DOHH2 (cell line): Measurements from ENCODE around the gene PHF13.

Experiments
- H3F3A ChIP-seq: fragments of 200-600 bp; sonication (generic), shearing (Covaris generic); 2 replicates; pipeline ENCODE4 v1.6.0; 2016; ENCODE audit warnings: antibody characterized with exemption, mild to moderate bottlenecking; ENCODE audit not compliant: control insufficient read depth, insufficient read depth
- H3K27ac ChIP-seq: fragments of 200-600 bp; sonication (generic); 2 replicates; pipeline ENCODE4 v1.5.1; 2014; ENCODE audit warnings: low read depth, mild to moderate bottlenecking, low read length, moderate library complexity
- H3K27me3 ChIP-seq: fragments of 200-600 bp; sonication (generic); 2 replicates; pipeline ENCODE4 v1.6.1; 2014; ENCODE audit warnings: mild to moderate bottlenecking, low read length, mixed read lengths; ENCODE audit not compliant: control insufficient read depth
- H3K36me3 ChIP-seq: fragments of 200-600 bp; sonication (generic); 2 replicates; pipeline ENCODE4 v1.6.1; 2014; ENCODE audit warnings: mild to moderate bottlenecking, low read length, moderate library complexity, mixed read lengths; ENCODE audit not compliant: control insufficient read depth
- H3K4me1 ChIP-seq: fragments of 200-600 bp; sonication (generic); 2 replicates; pipeline ENCODE4 v1.6.1; 2014; ENCODE audit warnings: mild to moderate bottlenecking, low read length, mixed read lengths; ENCODE audit not compliant: control insufficient read depth
- H3K4me2 ChIP-seq: fragments of 200-600 bp; sonication (generic); 2 replicates; pipeline ENCODE4 v1.6.0; 2014; ENCODE audit warnings: mild to moderate bottlenecking, low read length, moderate library complexity
- H3K4me3 ChIP-seq: fragments of 200-600 bp; sonication (generic); 2 replicates; pipeline ENCODE4 v1.5.1; 2014; ENCODE audit warnings: mild to moderate bottlenecking, low read length, mixed read lengths
- H3K79me2 ChIP-seq: fragments of 200-600 bp; sonication (generic); 2 replicates; pipeline ENCODE4 v1.6.1; 2014; ENCODE audit warnings: mild to moderate bottlenecking, low read length, mixed read lengths; ENCODE audit not compliant: control insufficient read depth
- H3K9me2 ChIP-seq: fragments of 200-600 bp; sonication (generic); replicated peaks from 2 replicates; pipeline ENCODE4 v1.6.1; 2014; ENCODE audit warnings: mild to moderate bottlenecking, low read length, mixed read lengths; ENCODE audit not compliant: control insufficient read depth
- H3K9me3 ChIP-seq: fragments of 200-600 bp; sonication (generic); 2 replicates; pipeline ENCODE4 v1.6.1; 2014; ENCODE audit warnings: antibody characterized with exemption, low read length, mixed read lengths; ENCODE audit not compliant: control insufficient read depth, insufficient read depth
- H4K20me1 ChIP-seq: fragments of 200-600 bp; sonication (generic); 2 replicates; pipeline ENCODE4 v1.6.0; 2014; ENCODE audit warnings: low read depth, mild to moderate bottlenecking, antibody characterized with exemption, low read length, moderate library complexity; ENCODE audit not compliant: control insufficient read depth, insufficient read depth
- EZH2phosphoT487 ChIP-seq: fragments of 200-600 bp; sonication (generic); IDR thresholded peaks from 2 replicates; pipeline ENCODE4 v1.6.1; 2017; ENCODE audit warnings: borderline replicate concordance, mild to moderate bottlenecking, antibody characterized with exemption, low read length, moderate library complexity, mixed read lengths
- TF ChIP-seq, protein P1 (sequence below): fragments of 200-600 bp; sonication (generic); IDR thresholded peaks from one replicate; pipeline ENCODE4 v1.5.1; 2014; ENCODE audit warnings: antibody characterized with exemption, mild to moderate bottlenecking, low read depth, low read length; ENCODE audit not compliant: poor library complexity, severe bottlenecking

The PHF13 gene

DNA sequence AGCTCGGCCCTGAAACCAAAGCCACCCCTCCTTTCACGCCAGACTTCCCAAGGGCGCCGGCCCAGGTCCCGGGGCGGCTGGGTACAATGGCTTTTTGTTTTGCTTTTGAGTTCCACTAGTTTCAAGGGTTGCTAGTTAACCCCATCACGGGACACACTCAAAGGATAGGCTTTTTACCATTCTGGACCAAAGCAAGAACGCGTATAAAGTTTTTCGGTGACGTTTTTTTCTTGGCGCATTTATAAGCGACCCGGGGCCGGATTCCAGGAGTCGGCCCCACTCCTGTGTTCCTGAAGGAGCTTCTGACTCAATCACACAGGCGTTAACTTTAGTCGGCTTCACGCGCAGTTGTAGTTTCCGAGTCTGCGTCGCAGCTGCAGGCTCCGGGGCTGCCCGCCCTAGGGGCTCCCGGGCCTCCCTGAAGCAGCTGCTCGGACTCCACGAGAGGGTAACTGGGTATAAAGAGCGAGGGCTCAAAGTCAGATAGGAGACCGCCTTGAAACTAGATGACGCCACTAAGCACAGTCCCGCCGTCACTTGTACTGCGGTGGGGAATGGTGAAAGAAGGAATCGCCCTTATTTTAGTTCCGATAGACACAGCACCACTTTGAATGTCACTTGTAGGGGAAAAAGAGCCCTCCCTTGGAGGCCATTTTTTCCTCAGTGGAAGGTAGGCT, 10.2 kb upstream of the PHF13 start:
- Histone ChIP-seq H3K79me2 (peaks cover 25% of the 10 kb centered on the region), H4K20me1 (peaks cover 10% of the 10 kb centered on the region; the same call in 1 of the 2 replicates), H3K36me3 (no peaks in the 10 kb centered on the region; the same call in 1 of the 2 replicates), H3K27ac (no peak overlapping the region), H3K4me3 (peak overlapping the region; percentile 80), H3K27me3 (peaks cover 43% of the 10 kb centered on the region), H3K4me1 (peaks cover 45% of the 10 kb centered on the region), H3K9me2 (no peaks in the 10 kb centered on the region), H3F3A (peaks cover 10% of the 10 kb centered on the region), H3K4me2 (peak overlapping the region; percentile 93), H3K9me3 (no peaks in the 10 kb centered on the region)
- TF ChIP-seq, protein P1, sequence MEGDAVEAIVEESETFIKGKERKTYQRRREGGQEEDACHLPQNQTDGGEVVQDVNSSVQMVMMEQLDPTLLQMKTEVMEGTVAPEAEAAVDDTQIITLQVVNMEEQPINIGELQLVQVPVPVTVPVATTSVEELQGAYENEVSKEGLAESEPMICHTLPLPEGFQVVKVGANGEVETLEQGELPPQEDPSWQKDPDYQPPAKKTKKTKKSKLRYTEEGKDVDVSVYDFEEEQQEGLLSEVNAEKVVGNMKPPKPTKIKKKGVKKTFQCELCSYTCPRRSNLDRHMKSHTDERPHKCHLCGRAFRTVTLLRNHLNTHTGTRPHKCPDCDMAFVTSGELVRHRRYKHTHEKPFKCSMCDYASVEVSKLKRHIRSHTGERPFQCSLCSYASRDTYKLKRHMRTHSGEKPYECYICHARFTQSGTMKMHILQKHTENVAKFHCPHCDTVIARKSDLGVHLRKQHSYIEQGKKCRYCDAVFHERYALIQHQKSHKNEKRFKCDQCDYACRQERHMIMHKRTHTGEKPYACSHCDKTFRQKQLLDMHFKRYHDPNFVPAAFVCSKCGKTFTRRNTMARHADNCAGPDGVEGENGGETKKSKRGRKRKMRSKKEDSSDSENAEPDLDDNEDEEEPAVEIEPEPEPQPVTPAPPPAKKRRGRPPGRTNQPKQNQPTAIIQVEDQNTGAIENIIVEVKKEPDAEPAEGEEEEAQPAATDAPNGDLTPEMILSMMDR: no peak
- TF ChIP-seq EZH2phosphoT487: peak; percentile 92; the same call in 1 of the 2 replicates

DNA sequence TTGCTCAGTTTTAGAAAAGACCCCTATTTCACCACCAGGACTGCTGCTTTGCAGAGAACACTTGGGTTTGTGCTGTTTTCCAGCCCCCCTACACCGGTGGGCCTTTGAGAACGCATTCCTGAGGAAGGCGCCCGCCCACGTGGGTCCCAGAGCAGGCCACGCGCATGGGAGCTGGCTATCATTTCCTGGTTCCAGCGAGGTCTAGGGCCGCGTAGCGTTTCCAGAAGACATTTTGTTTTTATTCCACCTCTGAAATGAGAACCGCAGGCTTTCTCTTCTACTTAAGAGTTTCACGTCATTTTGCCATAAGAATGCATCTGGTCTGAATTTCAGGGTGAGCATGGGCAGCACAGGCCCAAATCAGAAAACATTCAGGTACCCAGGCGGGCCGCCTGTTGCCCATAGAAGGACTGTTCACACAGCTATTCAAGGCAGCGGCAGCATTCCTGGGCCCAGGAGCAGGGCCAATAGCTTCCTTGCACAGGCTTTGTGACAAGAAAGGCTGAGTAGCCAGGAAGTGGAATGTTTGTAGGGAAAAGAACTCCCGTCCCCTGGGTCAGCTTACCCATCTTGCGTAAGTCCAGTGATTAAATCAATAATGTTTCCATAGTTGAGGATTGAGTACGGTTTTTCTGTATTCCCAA, 9.5 kb upstream of the PHF13 start:
- peaks cover 44% of the 10 kb centered on the region for H3K4me1 ChIP-seq
- no peaks in the 10 kb centered on the region for H3K9me3 ChIP-seq
- H3K4me2 ChIP-seq: peak overlapping the region; percentile 93
- H3F3A ChIP-seq: peaks cover 10% of the 10 kb centered on the region
- H3K36me3 ChIP-seq: no peaks in the 10 kb centered on the region; the same call in 1 of the 2 replicates
- peaks cover 43% of the 10 kb centered on the region for H3K27me3 ChIP-seq
- H3K4me3 ChIP-seq: no peak overlapping the region
- peaks cover 10% of the 10 kb centered on the region; the same call in 1 of the 2 replicates for H4K20me1 ChIP-seq
- H3K79me2 ChIP-seq: peaks cover 25% of the 10 kb centered on the region
- H3K9me2 ChIP-seq: no peaks in the 10 kb centered on the region
- TF ChIP-seq, protein P1: no peak
- no peak for TF ChIP-seq EZH2phosphoT487
- H3K27ac ChIP-seq: no peak overlapping the region

DNA sequence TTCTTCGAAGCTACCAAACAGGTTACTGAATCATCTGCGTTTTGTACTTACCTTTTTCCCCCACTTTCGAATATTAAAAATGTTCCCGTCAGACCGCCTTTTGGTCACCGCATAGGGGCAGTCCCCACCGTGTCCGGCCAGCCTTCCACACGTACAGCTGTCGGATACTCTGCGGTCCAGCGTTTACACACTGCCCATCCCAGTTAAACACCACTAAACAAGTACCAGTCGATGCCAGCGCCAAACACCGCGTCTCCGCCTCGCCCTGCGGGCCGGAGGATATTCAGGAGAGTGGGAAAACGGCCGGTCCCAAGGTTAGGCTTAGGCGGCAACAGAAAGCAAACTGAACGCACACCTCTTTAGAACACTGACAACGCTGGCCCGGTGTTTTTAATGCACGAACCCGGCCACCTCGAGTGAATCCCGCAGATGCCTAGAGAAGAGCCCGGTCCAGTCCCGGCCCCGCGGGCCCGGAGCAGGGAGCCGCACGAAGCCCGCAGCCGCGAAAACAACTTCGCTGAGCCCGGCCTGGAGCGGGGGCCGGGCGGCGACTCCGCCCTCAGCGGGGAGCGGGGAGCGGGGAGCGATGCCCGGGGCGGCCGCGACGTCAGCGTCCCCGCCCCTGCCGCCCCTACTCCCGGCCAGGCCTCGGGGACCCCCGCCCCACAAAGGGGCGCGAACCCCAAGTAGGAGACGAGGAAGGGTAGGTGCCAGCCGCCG, 730 bp upstream of the PHF13 start:
- Histone ChIP-seq H3K79me2 (peaks cover 35% of the 10 kb centered on the region), H3K9me2 (no peaks in the 10 kb centered on the region), H3K4me3 (peak overlapping the region; percentile 79), H3F3A (peaks cover 2% of the 10 kb centered on the region; the same call in 1 of the 2 replicates), H3K4me1 (peaks cover 17% of the 10 kb centered on the region), H3K4me2 (peak overlapping the region; percentile 97), H3K36me3 (peaks cover 10% of the 10 kb centered on the region), H4K20me1 (0 out of 2 replicates have a peak, but pooled peaks cover 4% of the 10 kb centered on the region), H3K27me3 (peaks cover 5% of the 10 kb centered on the region), H3K27ac (no peak overlapping the region), H3K9me3 (no peaks in the 10 kb centered on the region)
- TF ChIP-seq, protein P1: no peak
- no peak for TF ChIP-seq EZH2phosphoT487
